Liver (tissue), 3 donors: ENCODE data around the gene OBI1.

Experiments used
- EGR1 ChIP-seq, 2 donors: IDR thresholded peaks; 2 replicates each; pipeline ENCODE4 v1.6.1; 2016 to 2018; ENCODE audit warnings: antibody characterized with exemption in 2 of 2, low read depth in 2 of 2
- FOXA1 ChIP-seq: IDR thresholded peaks from 2 replicates; pipeline ENCODE4 v1.6.1; 2016; ENCODE audit warnings: antibody characterized with exemption
- FOXA2 ChIP-seq: IDR thresholded peaks from 2 replicates; pipeline ENCODE4 v1.6.1; 2016; ENCODE audit warnings: antibody characterized with exemption
- GABPA ChIP-seq, 2 donors: IDR thresholded peaks in 1 of 2; conservative IDR thresholded peaks in 1 of 2; 2 replicates each; pipeline ENCODE4 v1.6.1; 2016; ENCODE audit warnings: antibody characterized with exemption in 2 of 2, mild to moderate bottlenecking in 1 of 2, moderate library complexity in 1 of 2
- HNF4G ChIP-seq: IDR thresholded peaks from 2 replicates; pipeline ENCODE4 v1.6.1; 2016; ENCODE audit warnings: antibody characterized with exemption
- JUND ChIP-seq, 2 donors: IDR thresholded peaks; 2 replicates each; pipeline ENCODE4 v1.6.1; 2016; ENCODE audit warnings: antibody characterized with exemption in 2 of 2
- RAD21 ChIP-seq, 2 donors: IDR thresholded peaks; 2 replicates each; pipeline ENCODE4 v1.6.1; 2016; ENCODE audit warnings: antibody characterized with exemption in 2 of 2, mild to moderate bottlenecking in 2 of 2
- SP1 ChIP-seq: IDR thresholded peaks from 2 replicates; pipeline ENCODE4 v1.6.1; 2018; ENCODE audit warnings: antibody characterized with exemption, mild to moderate bottlenecking
- TAF1 ChIP-seq: conservative IDR thresholded peaks from 2 replicates; pipeline ENCODE4 v1.6.1; 2016; ENCODE audit warnings: antibody characterized with exemption, mild to moderate bottlenecking
- YY1 ChIP-seq: IDR thresholded peaks from 2 replicates; pipeline ENCODE4 v1.6.1; 2016; ENCODE audit warnings: antibody characterized with exemption, mild to moderate bottlenecking
- TF ChIP-seq, protein P1 (sequence below): fragments of 150-350 bp; IDR thresholded peaks from 2 replicates; pipeline ENCODE4 v1.5.1; 2017; ENCODE audit warnings: improper control_type of control experiment, low read depth, low read length; ENCODE audit not compliant: missing input control
- TF ChIP-seq, protein P2 (sequence below): IDR thresholded peaks from 2 replicates; pipeline ENCODE4 v1.6.1; 2016; ENCODE audit warnings: antibody characterized with exemption
- TF ChIP-seq, protein P3 (sequence below): IDR thresholded peaks from 2 replicates; pipeline ENCODE4 v1.6.1; 2016; ENCODE audit warnings: antibody characterized with exemption
- TF ChIP-seq, protein P4 (sequence below): IDR thresholded peaks from 2 replicates; pipeline ENCODE4 v1.6.1; 2016; ENCODE audit warnings: antibody characterized with exemption
- donor health status: healthy.
- donor health status: healthy.

DNA sequence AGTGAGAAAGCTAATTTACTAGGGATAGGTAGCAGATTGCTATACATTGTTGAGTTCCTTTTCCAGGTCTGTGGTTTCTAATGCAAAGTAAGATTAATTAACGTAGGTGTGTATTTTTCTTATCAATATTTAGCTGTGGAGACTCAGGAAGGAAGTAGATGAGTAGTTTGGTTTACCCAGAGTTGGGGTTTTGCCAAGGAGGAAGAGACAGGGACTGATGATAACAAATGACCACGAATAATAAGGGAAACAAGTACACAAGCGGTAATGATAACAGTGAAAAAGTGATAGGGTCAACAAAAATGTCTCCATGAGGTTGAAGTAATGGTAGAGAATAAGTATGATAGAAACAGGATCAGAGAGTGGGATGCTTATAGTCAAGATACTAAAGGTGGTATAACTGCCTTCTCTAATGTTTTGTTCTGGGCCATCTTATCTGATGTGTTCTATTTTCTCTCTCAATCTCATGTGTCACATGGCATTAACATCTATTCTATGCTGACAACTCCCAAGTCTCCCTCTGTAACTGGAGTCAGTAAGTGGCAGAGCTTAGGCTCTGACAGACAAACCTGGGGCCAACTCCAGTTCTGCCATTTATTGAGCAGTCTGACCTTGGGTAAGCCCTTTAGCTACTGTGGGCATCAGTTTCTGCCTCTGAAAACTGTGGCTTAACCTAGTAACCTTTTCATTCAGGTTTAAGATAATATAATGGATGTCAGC lies 8.8 kb downstream of the OBI1 start:
- TF ChIP-seq, protein P1, sequence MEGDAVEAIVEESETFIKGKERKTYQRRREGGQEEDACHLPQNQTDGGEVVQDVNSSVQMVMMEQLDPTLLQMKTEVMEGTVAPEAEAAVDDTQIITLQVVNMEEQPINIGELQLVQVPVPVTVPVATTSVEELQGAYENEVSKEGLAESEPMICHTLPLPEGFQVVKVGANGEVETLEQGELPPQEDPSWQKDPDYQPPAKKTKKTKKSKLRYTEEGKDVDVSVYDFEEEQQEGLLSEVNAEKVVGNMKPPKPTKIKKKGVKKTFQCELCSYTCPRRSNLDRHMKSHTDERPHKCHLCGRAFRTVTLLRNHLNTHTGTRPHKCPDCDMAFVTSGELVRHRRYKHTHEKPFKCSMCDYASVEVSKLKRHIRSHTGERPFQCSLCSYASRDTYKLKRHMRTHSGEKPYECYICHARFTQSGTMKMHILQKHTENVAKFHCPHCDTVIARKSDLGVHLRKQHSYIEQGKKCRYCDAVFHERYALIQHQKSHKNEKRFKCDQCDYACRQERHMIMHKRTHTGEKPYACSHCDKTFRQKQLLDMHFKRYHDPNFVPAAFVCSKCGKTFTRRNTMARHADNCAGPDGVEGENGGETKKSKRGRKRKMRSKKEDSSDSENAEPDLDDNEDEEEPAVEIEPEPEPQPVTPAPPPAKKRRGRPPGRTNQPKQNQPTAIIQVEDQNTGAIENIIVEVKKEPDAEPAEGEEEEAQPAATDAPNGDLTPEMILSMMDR: no peak
- TF ChIP-seq, protein P2, sequence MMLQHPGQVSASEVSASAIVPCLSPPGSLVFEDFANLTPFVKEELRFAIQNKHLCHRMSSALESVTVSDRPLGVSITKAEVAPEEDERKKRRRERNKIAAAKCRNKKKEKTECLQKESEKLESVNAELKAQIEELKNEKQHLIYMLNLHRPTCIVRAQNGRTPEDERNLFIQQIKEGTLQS: no peak
- TF ChIP-seq, protein P3, sequence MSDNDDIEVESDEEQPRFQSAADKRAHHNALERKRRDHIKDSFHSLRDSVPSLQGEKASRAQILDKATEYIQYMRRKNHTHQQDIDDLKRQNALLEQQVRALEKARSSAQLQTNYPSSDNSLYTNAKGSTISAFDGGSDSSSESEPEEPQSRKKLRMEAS: no peak
- TF ChIP-seq GABPA (IDR thresholded peaks at IDR 0.05 in 1 of 2, conservative IDR thresholded peaks at IDR 0.05 in 1 of 2) (no peak), SP1 (no peak), JUND (IDR thresholded peaks at IDR 0.05) (no peak), YY1 (no peak), RAD21 (IDR thresholded peaks at IDR 0.05) (no peak), TAF1 (no peak), EGR1 (IDR thresholded peaks at IDR 0.05; ENCODE audit: low read depth in 2 of 2) (no peak), HNF4G (no peak), FOXA2 (no peak), FOXA1 (no peak)
- TF ChIP-seq, protein P4, sequence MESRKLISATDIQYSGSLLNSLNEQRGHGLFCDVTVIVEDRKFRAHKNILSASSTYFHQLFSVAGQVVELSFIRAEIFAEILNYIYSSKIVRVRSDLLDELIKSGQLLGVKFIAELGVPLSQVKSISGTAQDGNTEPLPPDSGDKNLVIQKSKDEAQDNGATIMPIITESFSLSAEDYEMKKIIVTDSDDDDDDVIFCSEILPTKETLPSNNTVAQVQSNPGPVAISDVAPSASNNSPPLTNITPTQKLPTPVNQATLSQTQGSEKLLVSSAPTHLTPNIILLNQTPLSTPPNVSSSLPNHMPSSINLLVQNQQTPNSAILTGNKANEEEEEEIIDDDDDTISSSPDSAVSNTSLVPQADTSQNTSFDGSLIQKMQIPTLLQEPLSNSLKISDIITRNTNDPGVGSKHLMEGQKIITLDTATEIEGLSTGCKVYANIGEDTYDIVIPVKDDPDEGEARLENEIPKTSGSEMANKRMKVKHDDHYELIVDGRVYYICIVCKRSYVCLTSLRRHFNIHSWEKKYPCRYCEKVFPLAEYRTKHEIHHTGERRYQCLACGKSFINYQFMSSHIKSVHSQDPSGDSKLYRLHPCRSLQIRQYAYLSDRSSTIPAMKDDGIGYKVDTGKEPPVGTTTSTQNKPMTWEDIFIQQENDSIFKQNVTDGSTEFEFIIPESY: no peak
